GM12875 (cell line): ENCODE results near the gene AIFM3.
"Not testable (repeated sequence)": the region's sequence is repeated elsewhere in the genome, so short reads cannot be mapped to it uniquely, and the experiment has no call there.

Experiments
- H3K4me3 ChIP-seq: one replicate; pipeline ENCODE4 v1.5.1; 2011; ENCODE audit warnings: low read depth, low read length, control low read depth
- TF ChIP-seq, protein P1 (sequence below): IDR thresholded peaks from 2 replicates; pipeline ENCODE4 v1.5.1; 2011; ENCODE audit warnings: low read depth, mild to moderate bottlenecking, control low read depth, inconsistent platforms, low read length, moderate library complexity, borderline replicate concordance; ENCODE audit not compliant: insufficient read depth

Gene AIFM3

GRCh38 chr22:20937031-20937793 is 29.8 kb upstream of the AIFM3 start:
- TF ChIP-seq, protein P1, sequence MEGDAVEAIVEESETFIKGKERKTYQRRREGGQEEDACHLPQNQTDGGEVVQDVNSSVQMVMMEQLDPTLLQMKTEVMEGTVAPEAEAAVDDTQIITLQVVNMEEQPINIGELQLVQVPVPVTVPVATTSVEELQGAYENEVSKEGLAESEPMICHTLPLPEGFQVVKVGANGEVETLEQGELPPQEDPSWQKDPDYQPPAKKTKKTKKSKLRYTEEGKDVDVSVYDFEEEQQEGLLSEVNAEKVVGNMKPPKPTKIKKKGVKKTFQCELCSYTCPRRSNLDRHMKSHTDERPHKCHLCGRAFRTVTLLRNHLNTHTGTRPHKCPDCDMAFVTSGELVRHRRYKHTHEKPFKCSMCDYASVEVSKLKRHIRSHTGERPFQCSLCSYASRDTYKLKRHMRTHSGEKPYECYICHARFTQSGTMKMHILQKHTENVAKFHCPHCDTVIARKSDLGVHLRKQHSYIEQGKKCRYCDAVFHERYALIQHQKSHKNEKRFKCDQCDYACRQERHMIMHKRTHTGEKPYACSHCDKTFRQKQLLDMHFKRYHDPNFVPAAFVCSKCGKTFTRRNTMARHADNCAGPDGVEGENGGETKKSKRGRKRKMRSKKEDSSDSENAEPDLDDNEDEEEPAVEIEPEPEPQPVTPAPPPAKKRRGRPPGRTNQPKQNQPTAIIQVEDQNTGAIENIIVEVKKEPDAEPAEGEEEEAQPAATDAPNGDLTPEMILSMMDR = no peak
- H3K4me3 ChIP-seq = no peak overlapping the region

DNA sequence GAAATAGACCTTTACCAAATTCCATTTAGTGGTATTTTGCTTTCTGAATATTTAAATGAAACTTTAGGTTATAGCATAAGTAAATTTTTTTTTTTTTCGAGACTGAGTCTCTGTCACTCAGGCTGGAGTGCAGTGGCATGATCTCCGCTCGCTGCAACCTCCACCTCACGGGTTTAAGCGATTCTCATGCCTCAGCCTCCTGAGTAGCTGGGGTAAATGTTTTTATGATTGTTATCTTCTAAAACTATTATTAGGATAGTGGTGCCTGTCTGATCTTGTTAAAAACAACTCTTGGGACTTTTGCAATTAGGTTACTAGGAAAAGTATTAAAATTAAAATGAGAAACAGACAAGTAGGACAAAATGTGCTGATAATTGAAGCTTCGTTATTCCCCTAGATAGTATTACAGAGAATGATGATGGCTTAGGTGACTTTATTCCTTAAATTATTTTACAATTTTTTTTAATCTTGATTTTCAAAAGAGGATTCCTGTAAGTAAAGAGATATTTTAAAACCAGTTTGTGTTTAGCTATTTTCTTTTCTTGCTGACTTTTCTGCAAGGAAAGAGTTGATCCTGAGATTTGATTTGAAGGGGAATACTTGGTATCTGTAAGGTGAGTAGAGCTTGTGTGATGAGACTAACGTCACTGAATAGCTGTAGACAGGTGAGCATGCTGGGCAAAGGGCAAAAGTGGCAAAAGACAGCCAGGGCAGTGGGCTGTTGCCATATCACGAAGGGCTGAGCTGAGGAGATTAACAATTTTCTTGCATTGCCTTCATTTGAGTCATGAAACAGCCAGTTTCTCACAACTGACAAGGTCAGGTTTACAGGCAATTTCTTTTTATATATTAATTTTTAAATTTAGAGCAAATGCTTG is 29.0 kb upstream of the AIFM3 start:
- TF ChIP-seq, protein P1 = no peak
- no peak overlapping the region for H3K4me3 ChIP-seq

DNA sequence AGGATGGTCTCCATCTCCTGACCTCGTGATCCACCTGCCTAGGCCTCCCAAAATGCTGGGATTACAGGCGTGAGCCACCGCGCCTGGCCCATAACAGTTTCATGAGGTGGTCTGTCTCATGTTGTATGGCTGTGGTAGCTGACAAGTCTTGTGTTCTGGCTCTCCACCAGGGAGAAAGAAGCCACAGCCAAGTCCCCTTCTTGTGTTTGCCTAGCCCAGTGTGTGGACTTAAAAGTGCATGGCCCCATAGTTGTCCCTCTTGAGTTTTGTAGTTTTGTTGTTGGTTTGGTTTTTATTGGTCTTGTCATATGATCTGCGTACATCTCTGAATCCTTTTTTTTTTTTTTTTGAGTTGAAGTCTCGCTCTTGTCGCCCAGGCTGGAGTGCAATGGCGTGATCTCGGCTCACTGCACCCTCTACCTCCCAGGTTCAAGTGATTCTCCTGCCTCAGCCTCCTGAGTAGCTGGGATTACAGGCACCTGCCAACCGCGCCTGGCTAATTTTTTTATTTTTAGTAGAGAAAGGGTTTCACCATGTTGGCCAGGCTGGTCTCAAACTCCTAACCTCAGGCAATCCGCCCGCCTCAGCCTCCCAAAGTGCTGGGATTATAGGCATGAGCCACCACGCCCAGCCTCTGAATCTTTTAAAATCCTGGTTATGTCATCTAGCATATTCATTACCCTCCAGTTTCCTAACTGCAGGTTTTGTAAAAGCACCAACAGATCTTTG is 27.4 kb upstream of the AIFM3 start:
- not testable (repeated sequence) for H3K4me3 ChIP-seq

DNA sequence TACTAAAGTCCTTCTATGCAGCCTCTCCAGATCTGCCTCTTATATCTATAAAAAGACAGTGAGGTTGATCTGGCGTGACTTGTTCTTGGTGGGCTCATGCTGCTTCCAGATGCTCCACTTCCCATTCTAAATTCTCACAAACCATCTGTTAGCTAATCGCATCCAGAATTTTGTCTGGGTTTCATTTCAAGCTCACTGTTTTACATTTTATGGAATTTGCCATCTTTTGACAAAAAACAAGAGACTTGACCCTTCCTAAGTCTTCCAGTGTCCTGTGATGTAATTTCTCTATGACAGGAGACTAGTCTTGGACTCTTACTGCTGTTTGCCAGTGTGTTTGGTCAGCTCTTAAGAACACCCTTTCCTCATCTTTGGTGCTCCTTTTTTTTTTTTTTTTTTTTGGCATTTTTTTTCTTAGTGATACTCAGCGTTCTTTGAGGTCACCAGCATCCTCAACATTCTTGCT is 26.8 kb upstream of the AIFM3 start:
- TF ChIP-seq, protein P1 = no peak
- H3K4me3 ChIP-seq = no peak overlapping the region

DNA sequence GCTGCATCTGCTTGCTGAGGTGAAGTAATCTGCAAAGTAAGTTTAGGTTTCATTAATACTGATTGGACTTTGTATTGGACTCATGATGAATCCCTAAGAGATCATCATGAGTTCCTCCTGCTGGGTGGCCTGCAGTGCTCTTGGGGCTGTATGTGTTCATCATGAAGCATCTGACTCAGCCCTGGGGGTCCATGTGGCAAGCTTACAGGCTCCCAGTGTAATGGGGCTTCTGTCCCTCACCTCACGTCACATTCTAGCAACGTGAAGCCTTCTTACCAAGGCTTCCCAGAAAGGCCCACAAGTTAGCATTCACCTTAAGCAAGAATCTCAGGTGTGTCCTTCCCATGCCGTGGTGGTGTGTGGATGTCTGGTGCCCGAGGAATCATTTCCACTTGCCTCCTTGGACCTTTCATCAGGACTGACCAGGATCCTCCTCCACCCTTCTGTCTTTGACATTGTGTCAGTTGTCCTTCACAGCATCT is 26.1 kb upstream of the AIFM3 start:
- H3K4me3 ChIP-seq = no peak overlapping the region
- TF ChIP-seq, protein P1 = no peak

DNA sequence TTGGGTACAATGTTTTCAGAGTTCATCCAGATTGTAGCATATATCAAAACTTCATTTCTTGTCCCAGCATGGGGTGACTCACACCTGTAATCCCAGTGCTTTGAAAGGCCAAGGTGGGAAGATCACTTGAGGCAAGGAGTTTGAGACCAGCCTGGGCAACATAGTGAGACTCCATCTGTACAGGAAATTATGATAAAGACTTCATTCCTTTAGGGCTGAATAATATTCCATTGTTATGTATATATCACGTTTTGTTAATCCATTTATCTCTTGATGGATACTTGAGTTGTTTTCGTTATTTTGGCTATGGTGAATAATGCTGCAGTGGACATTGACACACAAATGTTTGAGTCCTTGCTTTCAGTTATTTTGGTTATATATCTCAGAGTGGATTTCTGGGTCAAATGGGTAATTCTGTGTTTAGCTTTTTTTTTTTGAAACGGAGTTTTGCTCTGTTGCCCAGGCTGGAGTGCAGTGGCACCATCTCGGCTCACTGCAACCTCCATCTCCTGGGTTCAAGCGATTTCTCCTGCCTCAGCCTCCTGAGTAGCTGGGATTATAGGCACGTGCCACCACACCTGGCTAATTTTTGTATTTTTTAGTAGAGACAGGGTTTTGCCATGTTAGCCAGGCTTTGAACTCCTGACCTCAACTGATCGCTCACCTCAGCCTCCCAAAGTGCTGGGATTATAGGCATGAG is 24.7 kb upstream of the AIFM3 start:
- not testable (repeated sequence) for H3K4me3 ChIP-seq

DNA sequence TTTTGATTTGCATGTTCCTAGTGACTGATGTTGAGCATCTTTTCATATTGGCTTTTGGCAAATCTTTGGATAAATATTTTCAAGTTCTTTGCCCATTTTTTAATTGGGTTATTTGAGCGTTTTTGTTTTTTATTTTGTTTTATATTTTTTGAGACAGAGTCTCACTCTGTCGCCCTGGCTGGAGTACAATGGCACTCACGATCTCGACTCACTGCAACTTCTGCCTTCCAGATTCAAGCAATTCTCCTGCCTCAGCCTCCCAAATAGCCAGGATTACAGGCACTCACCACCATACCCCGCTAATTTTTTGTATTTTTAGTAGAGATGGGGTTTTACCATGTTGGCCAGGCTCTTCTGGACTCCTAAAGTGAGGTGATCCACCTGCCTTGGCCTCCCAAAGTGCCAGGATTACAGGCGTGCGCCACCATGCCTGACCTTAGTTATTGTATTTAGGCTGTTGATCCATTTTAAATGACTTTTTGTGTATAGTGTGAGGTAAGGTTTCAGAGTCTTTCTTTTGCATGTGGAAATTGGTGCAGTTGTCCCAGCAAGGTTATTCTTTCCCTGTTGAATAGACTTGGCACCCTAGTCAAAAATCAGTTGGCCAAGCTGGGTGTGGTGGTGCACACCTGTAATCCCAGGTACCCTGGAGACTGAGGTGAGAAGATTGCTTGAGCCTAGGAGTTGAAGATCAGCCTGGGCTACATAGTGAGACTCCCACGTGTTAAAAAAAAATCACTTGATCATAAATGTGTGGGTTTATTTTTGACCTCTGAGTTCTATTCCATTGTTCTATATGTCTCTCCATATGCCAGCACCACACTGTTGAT is 23.7 kb upstream of the AIFM3 start:
- H3K4me3 ChIP-seq = no peak overlapping the region
- TF ChIP-seq, protein P1 = no peak
